Liver (tissue), 3 donors: ENCODE measurements around the gene VOPP1.

Source experiments
- MAX ChIP-seq: IDR thresholded peaks from 2 replicates; pipeline ENCODE4 v1.6.1; 2016; ENCODE audit warnings: antibody characterized with exemption
- NR2F2 ChIP-seq: IDR thresholded peaks from 2 replicates; pipeline ENCODE4 v1.6.1; 2016; ENCODE audit warnings: antibody characterized with exemption
- RAD21 ChIP-seq, 2 donors: IDR thresholded peaks; 2 replicates each; pipeline ENCODE4 v1.6.1; 2016; ENCODE audit warnings: antibody characterized with exemption in 2 of 2, mild to moderate bottlenecking in 2 of 2
- RXRA ChIP-seq, 2 donors: IDR thresholded peaks; 2 replicates each; pipeline ENCODE4 v1.6.1; 2017 to 2018; ENCODE audit warnings: antibody characterized with exemption in 2 of 2, mild to moderate bottlenecking in 1 of 2
- SP1 ChIP-seq: IDR thresholded peaks from 2 replicates; pipeline ENCODE4 v1.6.1; 2018; ENCODE audit warnings: antibody characterized with exemption, mild to moderate bottlenecking
- YY1 ChIP-seq: IDR thresholded peaks from 2 replicates; pipeline ENCODE4 v1.6.1; 2016; ENCODE audit warnings: antibody characterized with exemption, mild to moderate bottlenecking
- TF ChIP-seq, protein P1 (sequence below): fragments of 150-350 bp; IDR thresholded peaks from 2 replicates; pipeline ENCODE4 v1.5.1; 2017; ENCODE audit warnings: improper control_type of control experiment, low read depth, low read length; ENCODE audit not compliant: missing input control
- donor health status: healthy.
- donor health status: healthy.

DNA sequence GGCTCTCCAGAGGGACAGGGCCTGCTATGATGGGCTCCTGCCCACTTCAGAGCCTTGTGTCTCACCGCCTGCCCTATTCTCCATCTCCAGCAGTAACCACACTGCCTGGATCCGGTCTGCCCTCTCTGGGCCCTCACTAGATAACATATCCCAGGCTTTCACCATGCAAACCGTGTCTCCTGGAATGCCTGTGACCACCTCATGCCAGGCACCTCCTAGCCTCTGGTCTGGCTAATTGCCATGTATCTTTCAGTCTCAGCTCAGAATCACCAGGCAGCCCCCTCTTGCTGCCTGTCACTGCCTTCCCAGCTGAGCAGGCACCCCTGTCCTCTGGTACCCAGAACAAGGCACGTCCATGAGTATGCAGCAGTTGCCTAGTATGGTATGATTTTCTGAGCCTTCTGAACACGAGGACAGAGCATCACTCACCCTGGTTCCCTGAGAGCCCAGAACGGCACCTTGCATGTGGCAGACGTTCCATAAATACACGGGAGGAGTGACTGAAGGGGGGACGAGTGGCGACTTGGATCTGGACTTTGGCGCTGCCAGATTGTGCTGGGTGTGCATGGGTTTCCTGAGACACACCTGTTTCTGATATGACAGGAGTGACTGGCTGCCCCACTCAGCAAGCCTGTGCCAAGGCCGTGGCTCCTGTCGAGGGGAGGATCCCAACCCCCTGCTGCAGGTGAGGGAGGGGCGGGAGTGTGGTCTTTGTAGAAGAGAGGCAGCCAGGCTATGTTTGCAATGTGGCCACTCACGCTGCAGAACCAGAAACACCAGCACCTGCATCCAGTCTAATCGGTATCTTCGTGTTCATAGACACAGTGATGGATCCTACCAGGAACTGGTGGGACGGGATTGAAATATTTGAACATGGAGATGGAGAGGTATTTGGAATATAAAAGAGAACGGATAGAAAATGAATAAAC lies 95.2 kb downstream of the VOPP1 start:
- TF ChIP-seq, protein P1, sequence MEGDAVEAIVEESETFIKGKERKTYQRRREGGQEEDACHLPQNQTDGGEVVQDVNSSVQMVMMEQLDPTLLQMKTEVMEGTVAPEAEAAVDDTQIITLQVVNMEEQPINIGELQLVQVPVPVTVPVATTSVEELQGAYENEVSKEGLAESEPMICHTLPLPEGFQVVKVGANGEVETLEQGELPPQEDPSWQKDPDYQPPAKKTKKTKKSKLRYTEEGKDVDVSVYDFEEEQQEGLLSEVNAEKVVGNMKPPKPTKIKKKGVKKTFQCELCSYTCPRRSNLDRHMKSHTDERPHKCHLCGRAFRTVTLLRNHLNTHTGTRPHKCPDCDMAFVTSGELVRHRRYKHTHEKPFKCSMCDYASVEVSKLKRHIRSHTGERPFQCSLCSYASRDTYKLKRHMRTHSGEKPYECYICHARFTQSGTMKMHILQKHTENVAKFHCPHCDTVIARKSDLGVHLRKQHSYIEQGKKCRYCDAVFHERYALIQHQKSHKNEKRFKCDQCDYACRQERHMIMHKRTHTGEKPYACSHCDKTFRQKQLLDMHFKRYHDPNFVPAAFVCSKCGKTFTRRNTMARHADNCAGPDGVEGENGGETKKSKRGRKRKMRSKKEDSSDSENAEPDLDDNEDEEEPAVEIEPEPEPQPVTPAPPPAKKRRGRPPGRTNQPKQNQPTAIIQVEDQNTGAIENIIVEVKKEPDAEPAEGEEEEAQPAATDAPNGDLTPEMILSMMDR = no peak
- TF ChIP-seq MAX (no peak), NR2F2 (no peak), YY1 (no peak), SP1 (no peak), RXRA (IDR thresholded peaks at IDR 0.05) (no peak), RAD21 (IDR thresholded peaks at IDR 0.05) (no peak)
